CD4-positive, alpha-beta T cell (primary cell): Measurements from ENCODE around the gene FILIP1L. TPM values are rescaled to one million over a fixed set of nuclear protein-coding genes. Genes with fewer than 3 reads are reported as not detected.

Experiments used
- ATAC-seq: fragments of 200-7000 bp; cut with Tn5 transposase; one replicate; pipeline ENCODE4 v1.10.0; 2022; ENCODE audit warnings: mild to moderate bottlenecking; ENCODE audit not compliant: poor library complexity
- CTCF ChIA-PET: fragments of 350-600 bp; sonication (Branson Sonifier 250); formaldehyde crosslinking; loops from one replicate; lab custom pipeline; 2021; ENCODE audit warnings: antibody characterized with exemption, inconsistent platforms; lab: Charles Lee
- POLR2A ChIA-PET: fragments of 350-600 bp; sonication (Branson Sonifier 250); formaldehyde crosslinking; loops from one replicate; lab custom pipeline; 2021; ENCODE audit warnings: antibody characterized with exemption, inconsistent platforms; lab: Charles Lee
- DNase-seq, 14 experiments: peaks; one replicate each; pipeline ENCODE4 v3.0.0-alpha.2; 2013 to 2020; ENCODE audit warnings: mixed read lengths in 2 of 14
- H3K27ac ChIP-seq, 2 donors: one replicate each; pipeline versions ENCODE4 v1.5.1 to v1.7.0; 2013; ENCODE audit warnings: low read length in 2 of 2, low read depth in 1 of 2, mild to moderate bottlenecking in 1 of 2
- H3K27me3 ChIP-seq, 2 experiments: 1 replicate in 1 of 2; 2 replicates in 1 of 2; pipeline versions ENCODE4 v1.6.1 to v1.7.0; 2013; ENCODE audit warnings: low read length in 2 of 2, control low read depth in 1 of 2, mild to moderate bottlenecking in 1 of 2, moderate library complexity in 1 of 2; ENCODE audit not compliant: insufficient read depth in 2 of 2, control insufficient read depth in 1 of 2
- H3K36me3 ChIP-seq: one replicate; pipeline ENCODE4 v1.6.1; 2013; ENCODE audit warnings: low read length, control low read depth; ENCODE audit not compliant: insufficient read depth
- H3K4me1 ChIP-seq: one replicate; pipeline ENCODE4 v1.6.1; 2013; ENCODE audit warnings: low read length, control low read depth; ENCODE audit not compliant: insufficient read depth
- H3K4me3 ChIP-seq: one replicate; pipeline ENCODE4 v1.5.1; 2013; ENCODE audit warnings: mild to moderate bottlenecking, low read length, moderate library complexity
- H3K9me3 ChIP-seq, 2 experiments: 1 replicate in 1 of 2; 2 replicates in 1 of 2; pipeline versions ENCODE4 v1.6.1 to v1.7.0; 2013; ENCODE audit warnings: low read length in 2 of 2, mild to moderate bottlenecking in 2 of 2, control low read depth in 1 of 2, moderate library complexity in 1 of 2; ENCODE audit not compliant: control insufficient read depth in 1 of 2, insufficient read depth in 1 of 2
- H3K27ac Mint-ChIP-seq: one replicate; pipeline ENCODE4 v1.8.0; 2020; ENCODE audit warnings: mixed read lengths
- H3K27me3 Mint-ChIP-seq: one replicate; pipeline ENCODE4 v1.8.0; 2021; ENCODE audit warnings: mixed read lengths
- H3K36me3 Mint-ChIP-seq: one replicate; pipeline ENCODE4 v1.8.0; 2021; ENCODE audit warnings: low read depth, mixed read lengths
- H3K4me1 Mint-ChIP-seq: one replicate; pipeline ENCODE4 v1.8.0; 2021; ENCODE audit warnings: low read depth, mixed read lengths
- H3K4me3 Mint-ChIP-seq: one replicate; pipeline ENCODE4 v1.8.0; 2020; ENCODE audit warnings: mild to moderate bottlenecking, mixed read lengths
- H3K9me3 Mint-ChIP-seq: one replicate; pipeline ENCODE4 v1.8.0; 2020; ENCODE audit warnings: mixed read lengths
- CTCF ChIP-seq: fragments of 200-600 bp; IDR thresholded peaks from one replicate; pipeline ENCODE4 v1.8.0; 2022; ENCODE audit warnings: antibody characterized with exemption, mild to moderate bottlenecking
- intact Hi-C, 2 experiments: fragments of 100-400 bp; cut with DNase I in 1 of 2; cut with micrococcal nuclease in 1 of 2; formaldehyde crosslinking; loops; one replicate each; pipeline versions ENCODE4 v1.15.1 to v1.9.0; 2023 to 2025; cut with DNase I, micrococcal nuclease
- total RNA-seq, 174 experiments: library from RNA in 2 of 174; stranded (reverse) in 2 of 174; gene quantifications; one replicate each; pipeline ENCODE4 v1.2.3 and lab custom pipeline; 2021 to 2026

FILIP1L gene
- total RNA-seq, 2 experiments from 2014 or later, result 0.08 to 0.28 TPM

- CTCF ChIA-PET, result interaction anchor here (0.5 to 1.5 kb wide), 2 partner anchors 20 to 273 kb away, joined by 3 to 4 read pairs; no protein-coding TSS in a partner anchor
- Histone ChIP-seq H3K36me3 (no peaks in the 10 kb centered on the region), H3K4me1 (no peaks in the 10 kb centered on the region), H3K27me3 (no peaks in the 10 kb centered on the region), H3K4me3 (no peak overlapping the region), H3K27ac (no peak overlapping the region), H3K9me3 (no peaks in the 10 kb centered on the region)
- DNase-seq (no peak), ATAC-seq (no peak)
- Mint-ChIP-seq H3K4me1 (no peaks in the 10 kb centered on the region), H3K36me3 (no peaks in the 10 kb centered on the region), H3K9me3 (peaks cover 2% of the 10 kb centered on the region), H3K27ac (no peak overlapping the region), H3K4me3 (no peak overlapping the region), H3K27me3 (no peaks in the 10 kb centered on the region)
- no peak for TF ChIP-seq CTCF
- intact Hi-C loops, result no loop called here
- POLR2A ChIA-PET, result interaction anchor here (0.6 kb wide), 1 partner anchor 289 kb away, joined by 3 read pairs; no protein-coding TSS in a partner anchor
Observed at GRCh38 chr3:100104817-100105413, 9.4 kb downstream of the FILIP1L start.

GRCh38 chr3:100104442-100104798, 9.9 kb downstream of the FILIP1L start:
- Mint-ChIP-seq H3K27me3 (no peaks in the 10 kb centered on the region), H3K9me3 (peaks cover 2% of the 10 kb centered on the region), H3K27ac (no peak overlapping the region), H3K4me3 (no peak overlapping the region), H3K4me1 (no peaks in the 10 kb centered on the region), H3K36me3 (no peaks in the 10 kb centered on the region)
- no peaks in the 10 kb centered on the region for H3K9me3 ChIP-seq
- DNase-seq (no peak), ATAC-seq (no peak)
- H3K4me3 ChIP-seq, result no peak overlapping the region
- no peaks in the 10 kb centered on the region for H3K36me3 ChIP-seq
- no peaks in the 10 kb centered on the region for H3K4me1 ChIP-seq
- no peak overlapping the region for H3K27ac ChIP-seq
- CTCF ChIA-PET, result interaction anchor here (1.5 kb wide), 1 partner anchor 19 kb away, joined by 4 read pairs; no protein-coding TSS in a partner anchor
- intact Hi-C loops, result no loop called here
- H3K27me3 ChIP-seq, result no peaks in the 10 kb centered on the region
- POLR2A ChIA-PET, result interaction anchor here (0.6 kb wide), 1 partner anchor 288 kb away, joined by 3 read pairs; no protein-coding TSS in a partner anchor
- TF ChIP-seq CTCF, result no peak

GRCh38 chr3:100103558-100104441, 10.5 kb downstream of the FILIP1L start:
- POLR2A ChIA-PET, result interaction anchor here (0.6 kb wide), 1 partner anchor 288 kb away, joined by 3 read pairs; no protein-coding TSS in a partner anchor
- Histone ChIP-seq H3K27ac (no peak overlapping the region), H3K9me3 (no peaks in the 10 kb centered on the region), H3K27me3 (no peaks in the 10 kb centered on the region), H3K4me1 (no peaks in the 10 kb centered on the region), H3K36me3 (no peaks in the 10 kb centered on the region), H3K4me3 (no peak overlapping the region)
- intact Hi-C loops, result no loop called here
- no peaks in the 10 kb centered on the region for H3K27me3 Mint-ChIP-seq
- no peaks in the 10 kb centered on the region for H3K4me1 Mint-ChIP-seq
- no peak for ATAC-seq
- CTCF ChIA-PET, result interaction anchor here (1.5 kb wide), 1 partner anchor 19 kb away, joined by 4 read pairs; no protein-coding TSS in a partner anchor
- no peak for DNase-seq
- no peaks in the 10 kb centered on the region for H3K36me3 Mint-ChIP-seq
- H3K27ac Mint-ChIP-seq, result no peak overlapping the region
- peaks cover 2% of the 10 kb centered on the region for H3K9me3 Mint-ChIP-seq
- no peak overlapping the region for H3K4me3 Mint-ChIP-seq
- no peak for TF ChIP-seq CTCF
